ENCODE results near the gene EYA2. TPM values are rescaled to one million over a fixed set of nuclear protein-coding genes. Genes with fewer than 3 reads are reported as not detected.

The EYA2 gene
- total RNA-seq, 1 donor from 2014 or later, result 8.1 TPM

DNA sequence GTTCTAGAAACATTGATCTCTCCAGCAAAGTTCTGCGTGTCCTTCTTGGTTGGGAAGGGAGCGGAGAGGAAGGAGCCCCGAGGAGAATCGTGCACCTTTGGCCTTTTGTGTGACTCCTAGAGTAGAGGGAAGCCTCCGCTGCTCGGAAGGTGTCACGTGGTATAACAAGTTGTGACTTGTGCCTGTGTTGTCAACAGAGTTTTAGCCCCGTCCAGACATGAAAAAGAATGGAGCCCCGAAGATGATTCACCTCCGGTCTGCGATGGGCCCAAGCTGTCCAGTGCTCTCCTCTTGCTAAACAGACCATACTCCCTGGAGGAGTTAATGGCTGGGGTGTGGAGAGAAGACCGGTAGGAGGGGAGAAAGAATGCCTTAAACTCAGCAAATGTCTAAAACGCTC is 7.0 kb downstream of the EYA2 start:
- H3K36me3 Mint-ChIP-seq, result no peaks in the 10 kb centered on the region
- H3K27me3 Mint-ChIP-seq, result peaks cover 48% of the 10 kb centered on the region
- H3K4me3 Mint-ChIP-seq, result no peak overlapping the region
- DNase-seq (ENCODE audit: extremely low spot score, unreplicated experiment), result no peak
- no peak overlapping the region for H3K27ac Mint-ChIP-seq
- TF ChIP-seq CTCF (conservative IDR thresholded peaks at IDR 0.05), result no peak
- peaks cover 28% of the 10 kb centered on the region for H3K4me1 Mint-ChIP-seq (ENCODE audit: unreplicated experiment)
- no peaks in the 10 kb centered on the region for H3K9me3 Mint-ChIP-seq

GRCh38 chr20:46903256-46903655 is 8.6 kb downstream of the EYA2 start:
- H3K27me3 Mint-ChIP-seq, result peaks cover 32% of the 10 kb centered on the region
- H3K27ac Mint-ChIP-seq, result no peak overlapping the region
- H3K36me3 Mint-ChIP-seq, result no peaks in the 10 kb centered on the region
- H3K4me1 Mint-ChIP-seq (ENCODE audit: unreplicated experiment), result peaks cover 20% of the 10 kb centered on the region
- no peaks in the 10 kb centered on the region for H3K9me3 Mint-ChIP-seq
- H3K4me3 Mint-ChIP-seq, result no peak overlapping the region
- TF ChIP-seq CTCF (conservative IDR thresholded peaks at IDR 0.05), result no peak
- DNase-seq (ENCODE audit: extremely low spot score, unreplicated experiment), result no peak

DNA sequence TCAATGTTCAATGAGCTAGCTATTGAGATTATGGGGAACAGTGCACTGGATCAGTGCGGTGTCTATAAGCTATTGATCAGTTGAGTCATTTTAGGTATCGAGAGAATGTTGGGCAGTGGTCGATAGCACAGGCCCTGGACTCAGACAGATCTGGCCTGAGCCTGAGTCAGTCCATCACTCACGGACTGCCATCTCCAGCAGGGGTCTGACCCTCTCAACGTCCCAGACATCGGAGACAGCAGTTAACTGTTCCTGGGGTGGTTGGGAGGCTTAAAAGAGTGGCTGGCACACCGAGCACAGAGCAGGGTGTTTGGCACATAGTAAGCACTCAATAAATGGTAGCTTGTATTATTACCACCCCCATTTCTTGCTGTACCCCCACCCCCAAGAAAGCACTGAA is 9.3 kb downstream of the EYA2 start:
- DNase-seq (ENCODE audit: extremely low spot score, unreplicated experiment), result no peak
- no peak for TF ChIP-seq CTCF (conservative IDR thresholded peaks at IDR 0.05)
- Mint-ChIP-seq H3K27me3 (peaks cover 26% of the 10 kb centered on the region), H3K4me1 (ENCODE audit: unreplicated experiment) (peaks cover 18% of the 10 kb centered on the region), H3K27ac (no peak overlapping the region), H3K4me3 (no peak overlapping the region), H3K36me3 (no peaks in the 10 kb centered on the region), H3K9me3 (no peaks in the 10 kb centered on the region)

- Mint-ChIP-seq H3K27me3 (peaks cover 10% of the 10 kb centered on the region), H3K9me3 (no peaks in the 10 kb centered on the region), H3K27ac (no peak overlapping the region), H3K36me3 (no peaks in the 10 kb centered on the region), H3K4me3 (no peak overlapping the region), H3K4me1 (ENCODE audit: unreplicated experiment) (peaks cover 5% of the 10 kb centered on the region)
- no peak for DNase-seq (ENCODE audit: extremely low spot score, unreplicated experiment)
- no peak for TF ChIP-seq CTCF (conservative IDR thresholded peaks at IDR 0.05)
These were observed 10.9 kb downstream of the EYA2 start for GRCh38 chr20:46905364-46906125.

- peaks cover 4% of the 10 kb centered on the region for H3K36me3 Mint-ChIP-seq
- H3K9me3 Mint-ChIP-seq, result no peaks in the 10 kb centered on the region
- H3K4me3 Mint-ChIP-seq, result no peak overlapping the region
- no peak for TF ChIP-seq CTCF (conservative IDR thresholded peaks at IDR 0.05)
- DNase-seq (ENCODE audit: extremely low spot score, unreplicated experiment), result no peak
- H3K27ac Mint-ChIP-seq, result no peak overlapping the region
- H3K4me1 Mint-ChIP-seq (ENCODE audit: unreplicated experiment), result peaks cover 5% of the 10 kb centered on the region
- peaks cover 5% of the 10 kb centered on the region for H3K27me3 Mint-ChIP-seq
These were observed 18.8 kb downstream of the EYA2 start for GRCh38 chr20:46913329-46914044.

Measured in type B pancreatic cell (in vitro differentiated cells).